GM12864 (cell line): Measurements from ENCODE around the gene FANK1.

ENCODE experiments used
- DNase-seq: peaks from one replicate; pipeline ENCODE4 v3.0.0-alpha.2; 2011; ENCODE audit warnings: low read depth
- H3K4me3 ChIP-seq: 2 replicates; pipeline ENCODE4 v1.5.1; 2011; ENCODE audit warnings: mild to moderate bottlenecking, low read depth, low read length, control low read depth
- TF ChIP-seq, protein P1 (sequence below): IDR thresholded peaks from 2 replicates; pipeline ENCODE4 v1.5.1; 2011; ENCODE audit warnings: low read depth, mild to moderate bottlenecking, moderate library complexity, low read length, control low read depth, inconsistent platforms; ENCODE audit errors: missing control alignments

The FANK1 gene

DNA sequence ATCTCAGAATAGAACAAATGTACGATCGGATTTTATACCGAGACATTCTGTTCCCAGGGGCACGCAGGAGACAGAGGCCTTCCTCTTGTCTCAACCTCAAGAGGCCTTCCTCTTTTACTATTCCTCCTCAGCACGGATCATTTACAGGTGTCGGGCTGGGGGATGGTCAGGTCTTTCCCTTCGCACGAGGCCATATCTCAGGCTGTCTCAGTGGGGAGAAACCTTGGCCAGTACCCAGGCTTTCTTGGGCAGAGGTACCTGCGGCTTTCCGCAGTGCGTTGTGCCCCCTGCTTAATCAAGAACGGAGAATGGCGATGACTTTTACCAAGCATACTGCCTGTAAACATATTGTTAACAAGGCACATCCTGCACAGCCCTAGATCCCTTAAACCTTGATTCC is 44.2 kb downstream of the FANK1 start:
- no peak for DNase-seq
- no peak overlapping the region for H3K4me3 ChIP-seq
- TF ChIP-seq, protein P1, sequence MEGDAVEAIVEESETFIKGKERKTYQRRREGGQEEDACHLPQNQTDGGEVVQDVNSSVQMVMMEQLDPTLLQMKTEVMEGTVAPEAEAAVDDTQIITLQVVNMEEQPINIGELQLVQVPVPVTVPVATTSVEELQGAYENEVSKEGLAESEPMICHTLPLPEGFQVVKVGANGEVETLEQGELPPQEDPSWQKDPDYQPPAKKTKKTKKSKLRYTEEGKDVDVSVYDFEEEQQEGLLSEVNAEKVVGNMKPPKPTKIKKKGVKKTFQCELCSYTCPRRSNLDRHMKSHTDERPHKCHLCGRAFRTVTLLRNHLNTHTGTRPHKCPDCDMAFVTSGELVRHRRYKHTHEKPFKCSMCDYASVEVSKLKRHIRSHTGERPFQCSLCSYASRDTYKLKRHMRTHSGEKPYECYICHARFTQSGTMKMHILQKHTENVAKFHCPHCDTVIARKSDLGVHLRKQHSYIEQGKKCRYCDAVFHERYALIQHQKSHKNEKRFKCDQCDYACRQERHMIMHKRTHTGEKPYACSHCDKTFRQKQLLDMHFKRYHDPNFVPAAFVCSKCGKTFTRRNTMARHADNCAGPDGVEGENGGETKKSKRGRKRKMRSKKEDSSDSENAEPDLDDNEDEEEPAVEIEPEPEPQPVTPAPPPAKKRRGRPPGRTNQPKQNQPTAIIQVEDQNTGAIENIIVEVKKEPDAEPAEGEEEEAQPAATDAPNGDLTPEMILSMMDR = no peak

DNA sequence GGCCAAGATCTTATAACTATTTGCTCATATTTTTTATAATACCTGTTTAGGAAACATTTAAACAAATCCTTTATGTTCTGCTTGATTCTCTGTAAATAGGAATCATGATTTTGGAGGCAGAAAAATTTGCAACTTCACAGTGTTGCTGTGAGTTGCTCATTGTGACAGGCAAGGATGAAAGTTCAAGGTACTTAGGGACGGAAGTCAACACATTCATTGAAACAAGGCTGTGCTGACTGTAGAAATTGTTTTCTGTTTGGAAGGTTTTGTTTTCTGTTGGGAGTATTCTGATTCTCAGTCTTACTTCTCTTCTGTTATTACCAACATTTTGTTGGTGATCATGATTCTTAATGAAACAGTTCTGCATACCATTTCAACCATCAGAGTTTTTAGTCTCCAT is 54.9 kb downstream of the FANK1 start:
- TF ChIP-seq, protein P1 = no peak
- no peak overlapping the region for H3K4me3 ChIP-seq
- no peak for DNase-seq

DNA sequence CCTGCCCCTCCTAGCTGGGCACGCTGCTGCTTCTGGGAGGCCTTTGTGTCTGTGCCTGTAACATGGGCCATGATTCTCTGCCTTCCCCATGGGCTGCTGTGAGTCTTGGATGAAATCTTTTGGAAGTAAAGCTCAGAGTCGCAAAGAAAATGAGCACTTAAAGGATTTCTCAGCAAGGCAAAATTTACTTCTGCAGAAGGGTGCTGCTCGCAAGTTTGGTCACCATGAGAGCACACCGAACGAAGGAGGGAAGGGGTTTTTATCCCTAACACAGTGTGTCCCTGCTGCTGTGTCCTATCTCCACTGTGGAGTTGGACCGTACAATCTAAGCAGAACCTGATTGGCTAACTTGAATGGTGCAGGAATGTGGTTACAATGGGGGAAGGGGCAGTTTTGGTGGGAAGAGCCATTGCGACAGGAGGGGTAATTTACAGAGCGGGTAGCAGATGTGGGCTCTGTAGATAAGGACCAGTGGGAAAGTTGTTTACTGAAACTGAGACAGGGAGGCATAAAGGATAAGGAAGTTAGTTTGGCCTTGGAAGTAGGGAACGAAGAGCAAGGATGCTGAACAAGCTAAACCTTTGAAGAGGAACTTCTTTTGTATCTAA is 57.5 kb downstream of the FANK1 start:
- no peak for DNase-seq

DNA sequence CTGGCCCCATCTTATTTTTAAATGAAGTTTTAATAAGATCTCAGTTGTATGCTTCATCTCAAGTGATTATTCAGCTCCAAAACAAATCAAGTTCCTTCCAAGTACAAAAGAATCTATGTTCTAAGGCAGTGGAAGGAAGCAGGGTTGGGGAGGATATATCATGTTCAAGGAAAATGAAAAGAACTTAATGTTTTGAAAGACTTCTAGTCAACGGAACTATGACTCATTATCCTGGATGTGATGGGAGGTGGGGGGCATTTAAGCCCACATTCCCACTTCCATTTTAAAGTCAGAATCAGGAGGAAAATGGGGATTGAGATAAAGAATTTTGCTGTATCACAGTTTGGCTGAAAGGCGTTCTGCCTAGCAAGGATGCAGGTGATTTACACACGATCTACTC is 59.4 kb downstream of the FANK1 start:
- TF ChIP-seq, protein P1 = no peak

More for the DNA sequence above, 57.5 kb downstream of the FANK1 start:
- H3K4me3 ChIP-seq = no peak overlapping the region
- TF ChIP-seq, protein P1 = no peak

GRCh38 chr10:125961743-125962142 is 65.4 kb downstream of the FANK1 start:
- H3K4me3 ChIP-seq = no peak overlapping the region
- TF ChIP-seq, protein P1 = no peak
- no peak for DNase-seq

More for the DNA sequence above, 59.4 kb downstream of the FANK1 start:
- H3K4me3 ChIP-seq = no peak overlapping the region
- no peak for DNase-seq

DNA sequence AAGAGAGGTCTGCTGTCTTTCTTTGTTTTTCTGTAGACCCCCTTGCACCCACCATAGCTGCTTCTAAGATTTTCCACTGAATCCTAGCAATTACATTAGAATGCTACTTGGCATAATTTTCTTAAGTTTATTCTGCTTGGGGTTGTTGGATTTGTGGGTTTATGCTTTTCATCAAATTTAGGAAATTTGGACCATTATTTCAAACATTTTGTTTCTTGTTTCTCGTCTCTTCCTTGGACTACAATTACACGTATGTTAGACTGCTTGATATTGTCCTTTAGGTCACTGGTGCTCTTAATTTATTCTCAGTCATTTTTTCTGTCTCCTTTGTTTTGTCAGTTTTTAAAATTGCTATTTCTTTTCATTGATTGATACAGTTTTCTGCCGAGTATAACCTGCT is 65.8 kb downstream of the FANK1 start:
- no peak overlapping the region for H3K4me3 ChIP-seq
- TF ChIP-seq, protein P1 = no peak
- DNase-seq = no peak

DNA sequence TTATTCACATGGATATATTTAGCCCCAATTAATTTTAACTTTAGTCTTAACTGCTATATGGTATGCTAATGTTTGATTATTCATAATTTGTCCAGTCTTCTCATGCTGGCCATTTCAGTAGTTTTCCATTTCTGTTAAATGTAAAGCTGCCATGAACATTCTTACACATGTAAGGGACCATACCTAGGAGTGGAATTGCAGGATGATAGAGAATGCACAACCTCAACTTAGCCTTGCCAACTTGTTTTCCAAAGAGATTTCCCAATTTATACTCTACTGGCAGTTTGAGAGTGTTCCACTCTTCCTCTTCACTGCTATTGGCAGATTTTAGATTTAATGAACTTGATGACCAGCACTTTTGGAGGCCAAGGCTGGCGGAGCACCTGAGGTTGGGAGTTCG is 68.2 kb downstream of the FANK1 start:
- no peak for DNase-seq
- TF ChIP-seq, protein P1 = no peak
- H3K4me3 ChIP-seq = no peak overlapping the region
